GM12878 (cell line): Measurements from ENCODE around the gene PHF1. TPM values are rescaled to one million over a fixed set of nuclear protein-coding genes. Genes with fewer than 3 reads are reported as not detected.

ENCODE experiments used
- BCL11A ChIP-seq: IDR thresholded peaks from 2 replicates; pipeline ENCODE4 v1.6.1; 2011; ENCODE audit warnings: low read depth, low read length
- BCL3 ChIP-seq: IDR thresholded peaks from 2 replicates; pipeline ENCODE4 v1.6.1; 2011; ENCODE audit warnings: borderline replicate concordance, low read depth, mild to moderate bottlenecking, moderate library complexity, low read length; ENCODE audit not compliant: insufficient read depth, poor library complexity, severe bottlenecking
- CBFB ChIP-seq: IDR thresholded peaks from 2 replicates; pipeline ENCODE4 v1.6.1; 2016; ENCODE audit warnings: antibody characterized with exemption, low read depth
- ELK1 ChIP-seq: IDR thresholded peaks from 2 replicates; pipeline ENCODE4 v1.6.1; 2012; ENCODE audit warnings: low read depth, low read length, improper control_type of control experiment
- HCFC1 ChIP-seq: fragments of 150-350 bp; IDR thresholded peaks from 2 replicates; pipeline ENCODE4 v1.6.1; 2014; ENCODE audit warnings: low read length
- MYC ChIP-seq: IDR thresholded peaks from 2 replicates; pipeline ENCODE4 v1.6.1; 2011; ENCODE audit warnings: mild to moderate bottlenecking, low read length, moderate library complexity, inconsistent platforms; ENCODE audit not compliant: insufficient read depth, insufficient replicate concordance, insufficient read length, severe bottlenecking
- NBN ChIP-seq: fragments of 450-650 bp; IDR thresholded peaks from 2 replicates; pipeline ENCODE4 v1.6.1; 2016
- NFIC ChIP-seq: IDR thresholded peaks from 2 replicates; pipeline ENCODE4 v1.6.1; 2012; ENCODE audit warnings: low read depth, mild to moderate bottlenecking, inconsistent platforms, low read length, moderate library complexity
- NFYB ChIP-seq: IDR thresholded peaks from 2 replicates; pipeline ENCODE4 v1.6.1; 2011; ENCODE audit warnings: low read depth, mild to moderate bottlenecking, low read length, improper control_type of control experiment, moderate library complexity; ENCODE audit not compliant: insufficient read depth
- NKRF ChIP-seq: fragments of 450-650 bp; conservative IDR thresholded peaks from 2 replicates; pipeline ENCODE4 v1.6.1; 2017; ENCODE audit warnings: mild to moderate bottlenecking, moderate library complexity
- NR2C1 ChIP-seq: fragments of 450-650 bp; IDR thresholded peaks from 2 replicates; pipeline ENCODE4 v1.6.1; 2017; ENCODE audit warnings: antibody characterized with exemption, mild to moderate bottlenecking, moderate library complexity
- NR2C2 ChIP-seq: IDR thresholded peaks from 2 replicates; pipeline ENCODE4 v1.6.1; 2011; ENCODE audit warnings: borderline replicate concordance, low read depth; ENCODE audit not compliant: control insufficient read depth, insufficient read length
- NRF1 ChIP-seq: conservative IDR thresholded peaks from 2 replicates; pipeline ENCODE4 v1.6.1; 2011; ENCODE audit warnings: mild to moderate bottlenecking, low read depth, low read length, improper control_type of control experiment
- POLR2AphosphoS5 ChIP-seq: IDR thresholded peaks from 2 replicates; pipeline ENCODE4 v1.6.1; 2011; ENCODE audit warnings: mild to moderate bottlenecking, low read length, inconsistent platforms
- POU2F2 ChIP-seq: IDR thresholded peaks from 3 replicates; pipeline ENCODE4 v1.6.1; 2011; ENCODE audit warnings: low read depth, mild to moderate bottlenecking, low read length, borderline replicate concordance
- RCOR1 ChIP-seq: conservative IDR thresholded peaks from 2 replicates; pipeline ENCODE4 v1.6.1; 2012; ENCODE audit warnings: low read depth, low read length, improper control_type of control experiment
- RUNX3 ChIP-seq: IDR thresholded peaks from 2 replicates; pipeline ENCODE4 v1.6.1; 2012; ENCODE audit warnings: low read length, inconsistent platforms
- SMARCA5 ChIP-seq: fragments of 450-650 bp; IDR thresholded peaks from 2 replicates; pipeline ENCODE4 v1.6.1; 2017; ENCODE audit warnings: mild to moderate bottlenecking
- SREBF1 ChIP-seq: IDR thresholded peaks from 2 replicates; pipeline ENCODE4 v1.6.1; 2012; ENCODE audit warnings: mild to moderate bottlenecking, low read length
- SREBF2 ChIP-seq: IDR thresholded peaks from 2 replicates; pipeline ENCODE4 v1.6.1; 2012; ENCODE audit warnings: mild to moderate bottlenecking, low read length
- TARDBP ChIP-seq: IDR thresholded peaks from 2 replicates; pipeline ENCODE4 v1.6.1; 2016; ENCODE audit warnings: borderline replicate concordance
- TCF12 ChIP-seq: IDR thresholded peaks from 2 replicates; pipeline ENCODE4 v1.6.1; 2011; ENCODE audit warnings: low read depth, mild to moderate bottlenecking, low read length
- ZNF622 ChIP-seq: fragments of 450-650 bp; IDR thresholded peaks from 2 replicates; pipeline ENCODE4 v1.6.1; 2017; ENCODE audit warnings: mild to moderate bottlenecking, inconsistent platforms
- ZSCAN29 ChIP-seq: fragments of 450-650 bp; IDR thresholded peaks from 2 replicates; pipeline ENCODE4 v1.6.1; 2017; ENCODE audit warnings: mild to moderate bottlenecking, moderate library complexity
- polyA plus RNA-seq, 11 experiments: library from polyadenylated mRNA; depleted of rRNA in 4 of 11; unstranded in 6 of 11; stranded (reverse) in 5 of 11; fragments of >200 nt; fragmentation: Nextera tagmentation in 4 of 11; fragmentation: Illumina TruSeq in 1 of 11; extraction: Ambion mirVana in 4 of 11; extraction: Trizol in 1 of 11; gene quantifications; 1 replicate in 1 of 11; 2 replicates in 10 of 11; pipeline versions ENCODE4 v1.2.1 to v1.2.3, GENCODE V29; 2011 to 2016; ENCODE audit warnings: inconsistent platforms in 2 of 11, missing spikeins in 2 of 11, low read depth in 1 of 11
- total RNA-seq, 4 experiments: library from RNA; depleted of rRNA in 3 of 4; stranded (reverse); fragments of >200 nt in 3 of 4; fragmentation: Illumina TruSeq in 1 of 4; extraction: Trizol in 1 of 4; gene quantifications; 2 replicates each; pipeline versions ENCODE4 v1.2.1 to v1.2.3, GENCODE V29; 2013 to 2021

Gene PHF1
- total and polyA plus RNA-seq, 10 of the 15 experiments (the other 5 are each of a cell fraction or from before 2014, with no cell fraction given) = 1.3 to 17.8 (median 6.2) TPM

- TF ChIP-seq HCFC1 (peak; percentile 65), BCL3 (no peak), SREBF2 (no peak), POU2F2 (peak; percentile 46; the same call in 1 of the 3 replicates), RCOR1 (0 out of 2 replicates have a peak, but pooled peaks have one; percentile 30), SREBF1 (peak; percentile 57; the same call in 1 of the 2 replicates), MYC (peak; percentile 13), TCF12 (peak; percentile 36; the same call in 1 of the 2 replicates), ZSCAN29 (no peak), NKRF (peak; percentile 33; the same call in 1 of the 2 replicates), NBN (no peak; the same call in 1 of the 2 replicates), RUNX3 (no peak), ZNF622 (no peak), NR2C1 (0 out of 2 replicates have a peak, but pooled peaks have one; percentile 32), BCL11A (no peak), TARDBP (peak; percentile 75; the same call in 1 of the 2 replicates), ELK1 (peak; percentile 66), NR2C2 (no peak), NFIC (no peak), CBFB (peak; percentile 25; the same call in 1 of the 2 replicates), POLR2AphosphoS5 (peak; percentile 82), NFYB (peak; percentile 80), NRF1 (0 out of 2 replicates have a peak, but pooled peaks have one; percentile 9), SMARCA5 (no peak; the same call in 1 of the 2 replicates)
These were observed 7.3 kb downstream of the PHF1 start, which contains the start of gene CUTA (continued) for GRCh38 chr6:33417903-33418689.
